ENCODE data around the gene CSMD2.

Gene CSMD2

GRCh38 chr1:33844166-33844565 is 320.9 kb downstream of the CSMD2 start:
- DNase-seq = no peak

GRCh38 chr1:33842348-33842747 is 322.7 kb downstream of the CSMD2 start:
- no peak for DNase-seq

- DNase-seq = no peak
Measured at GRCh38 chr1:33841494-33841893, 323.5 kb downstream of the CSMD2 start.

GRCh38 chr1:33837635-33838034 is 327.4 kb downstream of the CSMD2 start:
- DNase-seq = no peak

GRCh38 chr1:33836911-33837310 is 328.1 kb downstream of the CSMD2 start:
- no peak for DNase-seq

GRCh38 chr1:33828654-33829053 is 336.4 kb downstream of the CSMD2 start:
- DNase-seq = no peak

GRCh38 chr1:33828059-33828458 is 337.0 kb downstream of the CSMD2 start:
- DNase-seq = no peak

- no peak for DNase-seq
Measured at GRCh38 chr1:33826711-33827110, 338.3 kb downstream of the CSMD2 start.

GRCh38 chr1:33826311-33826710 is 338.7 kb downstream of the CSMD2 start:
- DNase-seq = no peak

- DNase-seq = no peak
Measured at GRCh38 chr1:33825506-33825905, 339.5 kb downstream of the CSMD2 start.

GRCh38 chr1:33824971-33825370 is 340.1 kb downstream of the CSMD2 start:
- DNase-seq = no peak

GRCh38 chr1:33824321-33824720 is 340.7 kb downstream of the CSMD2 start:
- no peak for DNase-seq

- no peak for DNase-seq
Measured at GRCh38 chr1:33823830-33824229, 341.2 kb downstream of the CSMD2 start.

GRCh38 chr1:33823401-33823800 is 341.6 kb downstream of the CSMD2 start:
- DNase-seq = no peak

- DNase-seq = no peak
Measured at GRCh38 chr1:33822396-33822795, 342.6 kb downstream of the CSMD2 start.

GRCh38 chr1:33821291-33821690 is 343.7 kb downstream of the CSMD2 start:
- DNase-seq = no peak

GRCh38 chr1:33820804-33821203 is 344.2 kb downstream of the CSMD2 start:
- DNase-seq = no peak

- no peak for DNase-seq
Measured at GRCh38 chr1:33819913-33820311, 345.1 kb downstream of the CSMD2 start.

GRCh38 chr1:33819290-33819912 is 345.6 kb downstream of the CSMD2 start:
- DNase-seq = no peak

GRCh38 chr1:33818071-33818470 is 347.0 kb downstream of the CSMD2 start:
- no peak for DNase-seq

- no peak for DNase-seq
Measured at GRCh38 chr1:33815061-33815460, 350.0 kb downstream of the CSMD2 start.

- no peak for DNase-seq
Measured at GRCh38 chr1:33814166-33814565, 350.9 kb downstream of the CSMD2 start.

- no peak for DNase-seq
Measured at GRCh38 chr1:33810571-33810970, 354.5 kb downstream of the CSMD2 start.

- no peak for DNase-seq
Measured at GRCh38 chr1:33805988-33806387, 359.0 kb downstream of the CSMD2 start.

- DNase-seq = no peak
Measured at GRCh38 chr1:33802268-33802667, 362.8 kb downstream of the CSMD2 start.

- no peak for DNase-seq
Measured at GRCh38 chr1:33797849-33798248, 367.2 kb downstream of the CSMD2 start.
